PFSK-1 (cell line): ENCODE data around the gene PDGFD.

Experiments used
- FOXP2 ChIP-seq: optimal IDR thresholded peaks from 2 replicates; pipeline ENCODE3; 2011; ENCODE audit warnings: borderline replicate concordance, control low read depth, inconsistent platforms; ENCODE audit not compliant: insufficient read depth; ENCODE audit errors: extremely low read length, extremely low read depth
- POLR2AphosphoS5 ChIP-seq: IDR thresholded peaks from 2 replicates; pipeline ENCODE4 v1.6.1; 2012; ENCODE audit warnings: low read depth, mild to moderate bottlenecking, control low read depth, low read length, moderate library complexity
- REST ChIP-seq, 2 experiments: IDR thresholded peaks; 2 replicates each; pipeline versions ENCODE4 v1.6.1 to v1.8.0; 2011 to 2012; ENCODE audit warnings: low read depth in 2 of 2, low read length in 2 of 2, control low read depth in 1 of 2, inconsistent platforms in 1 of 2, mild to moderate bottlenecking in 1 of 2, moderate library complexity in 1 of 2; ENCODE audit not compliant: insufficient read depth in 1 of 2
- SIN3A ChIP-seq: IDR thresholded peaks from 2 replicates; pipeline ENCODE4 v1.6.1; 2012; ENCODE audit warnings: mild to moderate bottlenecking, low read length, moderate library complexity, borderline replicate concordance; ENCODE audit not compliant: insufficient read depth
- TAF1 ChIP-seq: IDR thresholded peaks from 2 replicates; pipeline ENCODE4 v1.6.1; 2012; ENCODE audit warnings: low read length, control low read depth, borderline replicate concordance; ENCODE audit not compliant: insufficient read depth

The PDGFD gene

GRCh38 chr11:104054911-104055529 lies 108.9 kb downstream of the PDGFD start:
- TF ChIP-seq TAF1: no peak
- no peak for TF ChIP-seq POLR2AphosphoS5
- no peak for TF ChIP-seq SIN3A
- TF ChIP-seq FOXP2: no peak
- TF ChIP-seq REST (IDR thresholded peaks at IDR 0.05; ENCODE audit: insufficient read depth in 1 of 2, low read depth in 2 of 2, low read length in 2 of 2): no peak

GRCh38 chr11:104053743-104054478 lies 110.0 kb downstream of the PDGFD start:
- TF ChIP-seq FOXP2 (no peak), SIN3A (no peak), POLR2AphosphoS5 (no peak), TAF1 (no peak), REST (IDR thresholded peaks at IDR 0.05; ENCODE audit: insufficient read depth in 1 of 2, low read depth in 2 of 2, low read length in 2 of 2) (no peak)

- no peak for TF ChIP-seq REST (IDR thresholded peaks at IDR 0.05; ENCODE audit: insufficient read depth in 1 of 2, low read depth in 2 of 2, low read length in 2 of 2)
- TF ChIP-seq FOXP2: no peak
- TF ChIP-seq POLR2AphosphoS5: no peak
- no peak for TF ChIP-seq TAF1
- no peak for TF ChIP-seq SIN3A
Measured at GRCh38 chr11:104051778-104052177, 112.2 kb downstream of the PDGFD start.

GRCh38 chr11:104049116-104049515 lies 114.8 kb downstream of the PDGFD start:
- TF ChIP-seq REST (IDR thresholded peaks at IDR 0.05; ENCODE audit: insufficient read depth in 1 of 2, low read depth in 2 of 2, low read length in 2 of 2): no peak
- TF ChIP-seq POLR2AphosphoS5: no peak
- no peak for TF ChIP-seq TAF1
- TF ChIP-seq SIN3A: no peak
- TF ChIP-seq FOXP2: no peak
